Ishikawa (cell line): Measurements from ENCODE around the gene NUP205.

Experiments used
- CEBPB ChIP-seq: IDR thresholded peaks from 2 replicates; pipeline ENCODE4 v1.6.1; 2012
- CREB1 ChIP-seq: IDR thresholded peaks from 2 replicates; pipeline ENCODE4 v1.6.1; 2012; ENCODE audit warnings: low read depth
- EGR1 ChIP-seq: IDR thresholded peaks from 2 replicates; pipeline ENCODE4 v1.6.1; 2012
- EP300 ChIP-seq: IDR thresholded peaks from 2 replicates; pipeline ENCODE4 v1.6.1; 2012; ENCODE audit warnings: borderline replicate concordance
- FOXM1 ChIP-seq: IDR thresholded peaks from 2 replicates; pipeline ENCODE4 v1.6.1; 2012; ENCODE audit warnings: low read depth, borderline replicate concordance
- NFIC ChIP-seq: IDR thresholded peaks from 2 replicates; pipeline ENCODE4 v1.6.1; 2012
- RAD21 ChIP-seq: IDR thresholded peaks from 2 replicates; pipeline ENCODE4 v1.6.1; 2012; ENCODE audit warnings: low read depth
- TAF1 ChIP-seq: IDR thresholded peaks from 2 replicates; pipeline ENCODE4 v1.6.1; 2012; ENCODE audit warnings: low read depth, mild to moderate bottlenecking
- TCF12 ChIP-seq: IDR thresholded peaks from 2 replicates; pipeline ENCODE4 v1.6.1; 2012; ENCODE audit warnings: low read depth
- TEAD4 ChIP-seq: IDR thresholded peaks from 2 replicates; pipeline ENCODE4 v1.6.1; 2012
- YY1 ChIP-seq: IDR thresholded peaks from 2 replicates; pipeline ENCODE4 v1.6.1; 2012; ENCODE audit warnings: low read depth
- ZBTB7A ChIP-seq: IDR thresholded peaks from 2 replicates; pipeline ENCODE4 v1.6.1; 2012; ENCODE audit warnings: low read depth
- TF ChIP-seq, protein P1 (sequence below): IDR thresholded peaks from 2 replicates; pipeline ENCODE4 v1.6.1; 2012
- TF ChIP-seq, protein P2 (sequence below): IDR thresholded peaks from 2 replicates; pipeline ENCODE4 v1.6.1; 2012; ENCODE audit warnings: low read depth, mild to moderate bottlenecking
- TF ChIP-seq, protein P3 (sequence below): IDR thresholded peaks from 2 replicates; pipeline ENCODE4 v1.6.1; 2012

Gene NUP205

DNA sequence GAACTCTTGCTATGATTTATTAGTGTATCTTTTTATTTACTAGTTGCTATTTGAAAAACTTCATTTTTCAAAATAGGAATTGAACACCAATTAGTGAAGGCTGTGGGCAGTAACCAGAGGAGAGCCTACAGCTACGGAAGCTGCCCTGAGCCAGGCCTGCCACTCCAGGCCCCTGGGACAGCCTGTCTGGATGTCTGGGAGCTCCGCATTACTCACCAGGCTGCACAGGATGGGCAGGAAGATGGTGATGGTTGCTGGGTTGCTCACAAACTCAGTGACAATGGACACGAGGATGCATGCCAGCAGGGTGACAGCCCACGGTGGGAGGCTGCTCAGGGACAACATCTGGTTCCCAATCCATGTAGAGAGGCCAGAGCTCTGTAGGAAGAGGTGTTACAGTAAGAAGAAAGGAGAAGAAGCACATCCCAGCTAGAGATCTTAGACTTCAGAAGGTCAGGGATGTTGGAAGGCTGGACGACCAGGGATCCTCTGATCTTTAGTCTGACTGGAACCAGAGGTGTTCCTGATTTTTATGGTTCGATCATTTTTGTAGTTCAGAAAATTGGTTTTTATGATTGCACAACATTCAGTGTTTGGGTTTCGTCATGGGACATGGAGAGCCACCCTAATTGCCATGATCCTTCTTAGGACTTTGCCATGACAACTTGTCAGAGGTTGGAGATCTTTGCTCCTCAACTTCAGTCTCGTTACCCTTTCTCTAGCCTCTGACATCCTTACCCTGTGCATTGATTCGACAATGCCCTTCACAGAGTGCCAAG is 127.8 kb downstream of the NUP205 start:
- TF ChIP-seq TAF1 (no peak), ZBTB7A (no peak), EP300 (no peak), RAD21 (no peak), EGR1 (no peak), YY1 (no peak), CREB1 (no peak), FOXM1 (no peak), CEBPB (no peak), TCF12 (no peak), NFIC (no peak), TEAD4 (no peak)
- TF ChIP-seq, protein P1, sequence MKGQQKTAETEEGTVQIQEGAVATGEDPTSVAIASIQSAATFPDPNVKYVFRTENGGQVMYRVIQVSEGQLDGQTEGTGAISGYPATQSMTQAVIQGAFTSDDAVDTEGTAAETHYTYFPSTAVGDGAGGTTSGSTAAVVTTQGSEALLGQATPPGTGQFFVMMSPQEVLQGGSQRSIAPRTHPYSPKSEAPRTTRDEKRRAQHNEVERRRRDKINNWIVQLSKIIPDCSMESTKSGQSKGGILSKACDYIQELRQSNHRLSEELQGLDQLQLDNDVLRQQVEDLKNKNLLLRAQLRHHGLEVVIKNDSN, result no peak
- TF ChIP-seq, protein P2, sequence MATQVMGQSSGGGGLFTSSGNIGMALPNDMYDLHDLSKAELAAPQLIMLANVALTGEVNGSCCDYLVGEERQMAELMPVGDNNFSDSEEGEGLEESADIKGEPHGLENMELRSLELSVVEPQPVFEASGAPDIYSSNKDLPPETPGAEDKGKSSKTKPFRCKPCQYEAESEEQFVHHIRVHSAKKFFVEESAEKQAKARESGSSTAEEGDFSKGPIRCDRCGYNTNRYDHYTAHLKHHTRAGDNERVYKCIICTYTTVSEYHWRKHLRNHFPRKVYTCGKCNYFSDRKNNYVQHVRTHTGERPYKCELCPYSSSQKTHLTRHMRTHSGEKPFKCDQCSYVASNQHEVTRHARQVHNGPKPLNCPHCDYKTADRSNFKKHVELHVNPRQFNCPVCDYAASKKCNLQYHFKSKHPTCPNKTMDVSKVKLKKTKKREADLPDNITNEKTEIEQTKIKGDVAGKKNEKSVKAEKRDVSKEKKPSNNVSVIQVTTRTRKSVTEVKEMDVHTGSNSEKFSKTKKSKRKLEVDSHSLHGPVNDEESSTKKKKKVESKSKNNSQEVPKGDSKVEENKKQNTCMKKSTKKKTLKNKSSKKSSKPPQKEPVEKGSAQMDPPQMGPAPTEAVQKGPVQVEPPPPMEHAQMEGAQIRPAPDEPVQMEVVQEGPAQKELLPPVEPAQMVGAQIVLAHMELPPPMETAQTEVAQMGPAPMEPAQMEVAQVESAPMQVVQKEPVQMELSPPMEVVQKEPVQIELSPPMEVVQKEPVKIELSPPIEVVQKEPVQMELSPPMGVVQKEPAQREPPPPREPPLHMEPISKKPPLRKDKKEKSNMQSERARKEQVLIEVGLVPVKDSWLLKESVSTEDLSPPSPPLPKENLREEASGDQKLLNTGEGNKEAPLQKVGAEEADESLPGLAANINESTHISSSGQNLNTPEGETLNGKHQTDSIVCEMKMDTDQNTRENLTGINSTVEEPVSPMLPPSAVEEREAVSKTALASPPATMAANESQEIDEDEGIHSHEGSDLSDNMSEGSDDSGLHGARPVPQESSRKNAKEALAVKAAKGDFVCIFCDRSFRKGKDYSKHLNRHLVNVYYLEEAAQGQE, result no peak
- TF ChIP-seq, protein P3, sequence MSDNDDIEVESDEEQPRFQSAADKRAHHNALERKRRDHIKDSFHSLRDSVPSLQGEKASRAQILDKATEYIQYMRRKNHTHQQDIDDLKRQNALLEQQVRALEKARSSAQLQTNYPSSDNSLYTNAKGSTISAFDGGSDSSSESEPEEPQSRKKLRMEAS, result no peak

DNA sequence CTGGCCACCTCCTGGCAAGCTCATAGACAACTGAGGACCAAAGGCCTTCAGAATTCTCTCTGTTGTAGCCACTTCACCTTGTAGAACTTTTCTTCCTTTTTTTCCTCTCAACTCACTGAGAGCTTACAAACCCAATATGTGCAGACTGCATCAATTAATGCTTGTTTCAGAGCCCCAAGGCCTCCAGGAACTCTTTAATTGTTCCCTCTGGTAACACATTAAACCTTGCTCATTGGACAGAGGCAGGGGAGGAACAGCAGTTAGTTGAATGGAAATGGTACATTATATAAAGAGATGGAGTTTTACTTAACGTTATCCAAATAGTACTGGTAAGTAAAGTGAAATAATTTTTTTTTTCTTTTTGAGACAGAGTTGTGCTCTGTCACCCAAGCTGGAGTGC is 129.7 kb downstream of the NUP205 start:
- TF ChIP-seq NFIC (no peak), EP300 (no peak), EGR1 (no peak), TAF1 (no peak)

DNA sequence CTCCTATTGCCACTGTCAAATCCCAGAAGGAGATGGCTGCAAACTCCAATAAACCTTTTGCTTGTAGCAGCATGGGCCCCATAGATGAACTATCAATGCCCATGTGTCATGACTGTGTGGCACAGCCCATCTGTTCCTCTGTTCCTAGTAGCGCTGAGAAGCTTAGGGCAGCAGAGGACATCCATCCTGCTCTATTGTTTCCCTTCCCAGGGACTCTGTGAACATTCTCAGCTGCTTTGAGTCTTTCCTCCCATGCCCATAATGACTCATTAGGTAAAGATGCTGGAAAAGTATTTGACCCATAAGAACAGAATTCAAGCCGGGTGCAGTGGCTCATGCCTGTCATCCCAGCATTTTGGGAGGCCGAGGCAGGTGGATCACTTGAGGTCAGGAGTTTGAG is 132.8 kb downstream of the NUP205 start:
- no peak for TF ChIP-seq CEBPB
- TF ChIP-seq RAD21, result no peak

DNA sequence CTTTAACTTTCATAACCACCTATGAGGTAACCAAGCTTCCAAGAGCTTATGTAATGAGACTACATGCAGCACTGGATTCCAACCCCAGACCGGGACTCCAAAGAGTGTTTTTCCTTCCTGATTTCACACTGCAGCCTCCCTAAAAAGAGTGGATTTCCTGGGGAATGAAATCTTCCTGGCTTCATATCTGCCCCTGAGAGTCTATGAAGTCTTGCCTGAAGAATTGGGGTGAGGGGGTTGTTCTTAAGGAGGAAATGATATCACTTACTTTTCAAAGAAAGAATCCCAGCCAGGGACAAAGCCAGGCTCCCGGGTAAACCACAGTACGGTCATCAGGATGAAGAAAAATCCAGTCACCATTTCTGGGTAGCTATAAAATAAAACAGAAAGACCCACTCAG is 134.3 kb downstream of the NUP205 start:
- TF ChIP-seq TCF12 (no peak), ZBTB7A (no peak), TEAD4 (no peak), NFIC (no peak), EP300 (no peak), EGR1 (no peak), TAF1 (no peak), CREB1 (no peak), RAD21 (no peak), FOXM1 (no peak), YY1 (no peak), CEBPB (no peak)
- TF ChIP-seq, protein P1, result no peak
- TF ChIP-seq, protein P2, result no peak
- TF ChIP-seq, protein P3, result no peak

DNA sequence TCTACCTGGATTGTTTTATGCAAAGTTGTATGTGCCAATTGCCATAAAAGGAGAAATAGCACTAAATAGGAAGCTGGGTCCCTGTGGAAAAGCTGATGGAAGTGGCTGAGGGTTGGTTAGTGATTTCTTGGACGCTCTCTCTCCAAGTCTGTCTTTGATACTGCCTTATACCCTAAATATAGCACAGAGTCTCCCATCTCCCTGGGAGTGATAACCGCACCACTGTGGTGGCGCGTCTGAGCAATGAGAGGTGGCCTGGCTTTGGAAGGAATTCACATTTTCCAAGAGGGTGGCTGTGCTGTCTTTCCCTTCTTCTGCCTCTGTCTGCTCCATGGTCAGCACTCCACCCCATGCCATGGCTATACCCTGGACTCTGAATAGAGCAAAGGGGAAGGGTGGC is 135.8 kb downstream of the NUP205 start:
- TF ChIP-seq TCF12 (no peak), YY1 (no peak), TEAD4 (no peak), ZBTB7A (no peak), TAF1 (no peak), CREB1 (no peak), EP300 (no peak), CEBPB (no peak), NFIC (no peak), FOXM1 (no peak), EGR1 (no peak), RAD21 (no peak)
- TF ChIP-seq, protein P3, result no peak
- TF ChIP-seq, protein P1, result no peak
- TF ChIP-seq, protein P2, result no peak
